OCI-LY1 (cell line): ENCODE data around the gene ARMC9.

Source experiments
- EZH2 ChIP-seq: fragments of 200-600 bp; sonication (generic), shearing (Covaris generic); IDR thresholded peaks from 2 replicates; pipeline ENCODE4 v1.8.0; 2017; ENCODE audit warnings: borderline replicate concordance, mixed run types, mild to moderate bottlenecking, antibody characterized with exemption, low read length, moderate library complexity, mixed read lengths
- TF ChIP-seq, protein P1 (sequence below): fragments of 200-600 bp; sonication (generic), shearing (Covaris generic); IDR thresholded peaks from 2 replicates; pipeline ENCODE4 v1.5.1; 2017; ENCODE audit warnings: mild to moderate bottlenecking, antibody characterized with exemption, low read length, moderate library complexity, mixed read lengths

DNA sequence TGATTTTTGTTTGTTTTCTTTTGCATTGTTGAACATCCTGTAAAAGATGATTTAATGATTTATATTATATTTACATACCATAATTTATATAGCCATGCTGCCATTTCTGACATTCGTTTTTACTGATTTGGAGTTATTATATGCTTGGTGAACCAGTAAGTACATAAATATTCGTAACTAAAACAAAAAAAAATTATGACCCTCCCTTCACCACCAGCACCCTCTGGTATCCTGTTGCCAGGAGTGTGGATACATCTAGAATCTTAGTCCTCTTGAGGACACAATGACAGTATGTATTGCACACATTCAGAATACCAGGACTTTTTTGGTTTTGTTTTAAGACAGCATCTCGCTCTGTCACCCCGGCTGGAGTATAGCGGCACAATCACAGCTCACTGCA is 153.2 kb downstream of the ARMC9 start:
- TF ChIP-seq, protein P1, sequence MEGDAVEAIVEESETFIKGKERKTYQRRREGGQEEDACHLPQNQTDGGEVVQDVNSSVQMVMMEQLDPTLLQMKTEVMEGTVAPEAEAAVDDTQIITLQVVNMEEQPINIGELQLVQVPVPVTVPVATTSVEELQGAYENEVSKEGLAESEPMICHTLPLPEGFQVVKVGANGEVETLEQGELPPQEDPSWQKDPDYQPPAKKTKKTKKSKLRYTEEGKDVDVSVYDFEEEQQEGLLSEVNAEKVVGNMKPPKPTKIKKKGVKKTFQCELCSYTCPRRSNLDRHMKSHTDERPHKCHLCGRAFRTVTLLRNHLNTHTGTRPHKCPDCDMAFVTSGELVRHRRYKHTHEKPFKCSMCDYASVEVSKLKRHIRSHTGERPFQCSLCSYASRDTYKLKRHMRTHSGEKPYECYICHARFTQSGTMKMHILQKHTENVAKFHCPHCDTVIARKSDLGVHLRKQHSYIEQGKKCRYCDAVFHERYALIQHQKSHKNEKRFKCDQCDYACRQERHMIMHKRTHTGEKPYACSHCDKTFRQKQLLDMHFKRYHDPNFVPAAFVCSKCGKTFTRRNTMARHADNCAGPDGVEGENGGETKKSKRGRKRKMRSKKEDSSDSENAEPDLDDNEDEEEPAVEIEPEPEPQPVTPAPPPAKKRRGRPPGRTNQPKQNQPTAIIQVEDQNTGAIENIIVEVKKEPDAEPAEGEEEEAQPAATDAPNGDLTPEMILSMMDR = no peak
- no peak for TF ChIP-seq EZH2
